Esophagus muscularis mucosa (tissue), 3 donors: ENCODE results near the gene PPP4R1.

Source experiments
- POLR2A ChIP-seq: fragments of 450-650 bp; IDR thresholded peaks from one replicate; pipeline ENCODE4 v1.6.1; 2017; ENCODE audit warnings: antibody characterized with exemption, moderate library complexity, mild to moderate bottlenecking, low read depth
- POLR2AphosphoS5 ChIP-seq, 2 donors: sonication (generic); formaldehyde crosslinking; IDR thresholded peaks; one replicate each; pipeline ENCODE4 v1.6.1; 2017; ENCODE audit warnings: antibody characterized with exemption in 2 of 2
- TF ChIP-seq, protein P1 (sequence below), 3 experiments: fragments of 200-600 bp in 2 of 3; fragments of 450-650 bp in 1 of 3; sonication (generic) in 2 of 3; IDR thresholded peaks; one replicate each; pipeline ENCODE4 v1.5.1; 2017 to 2019; ENCODE audit warnings: antibody characterized with exemption in 3 of 3, mild to moderate bottlenecking in 2 of 3, moderate library complexity in 1 of 3

GRCh38 chr18:9535430-9535991 is 78.8 kb downstream of the PPP4R1 start:
- TF ChIP-seq, protein P1, sequence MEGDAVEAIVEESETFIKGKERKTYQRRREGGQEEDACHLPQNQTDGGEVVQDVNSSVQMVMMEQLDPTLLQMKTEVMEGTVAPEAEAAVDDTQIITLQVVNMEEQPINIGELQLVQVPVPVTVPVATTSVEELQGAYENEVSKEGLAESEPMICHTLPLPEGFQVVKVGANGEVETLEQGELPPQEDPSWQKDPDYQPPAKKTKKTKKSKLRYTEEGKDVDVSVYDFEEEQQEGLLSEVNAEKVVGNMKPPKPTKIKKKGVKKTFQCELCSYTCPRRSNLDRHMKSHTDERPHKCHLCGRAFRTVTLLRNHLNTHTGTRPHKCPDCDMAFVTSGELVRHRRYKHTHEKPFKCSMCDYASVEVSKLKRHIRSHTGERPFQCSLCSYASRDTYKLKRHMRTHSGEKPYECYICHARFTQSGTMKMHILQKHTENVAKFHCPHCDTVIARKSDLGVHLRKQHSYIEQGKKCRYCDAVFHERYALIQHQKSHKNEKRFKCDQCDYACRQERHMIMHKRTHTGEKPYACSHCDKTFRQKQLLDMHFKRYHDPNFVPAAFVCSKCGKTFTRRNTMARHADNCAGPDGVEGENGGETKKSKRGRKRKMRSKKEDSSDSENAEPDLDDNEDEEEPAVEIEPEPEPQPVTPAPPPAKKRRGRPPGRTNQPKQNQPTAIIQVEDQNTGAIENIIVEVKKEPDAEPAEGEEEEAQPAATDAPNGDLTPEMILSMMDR (IDR thresholded peaks at IDR 0.05), result no peak
- TF ChIP-seq POLR2AphosphoS5 (IDR thresholded peaks at IDR 0.05) (peak in 1 of 2 donors; percentile 15), POLR2A (no peak)
